ENCODE measurements around the gene ARPIN.
"Not testable (repeated sequence)": the region's sequence is repeated elsewhere in the genome, so short reads cannot be mapped to it uniquely, and the experiment has no call there.

The ARPIN gene

DNA sequence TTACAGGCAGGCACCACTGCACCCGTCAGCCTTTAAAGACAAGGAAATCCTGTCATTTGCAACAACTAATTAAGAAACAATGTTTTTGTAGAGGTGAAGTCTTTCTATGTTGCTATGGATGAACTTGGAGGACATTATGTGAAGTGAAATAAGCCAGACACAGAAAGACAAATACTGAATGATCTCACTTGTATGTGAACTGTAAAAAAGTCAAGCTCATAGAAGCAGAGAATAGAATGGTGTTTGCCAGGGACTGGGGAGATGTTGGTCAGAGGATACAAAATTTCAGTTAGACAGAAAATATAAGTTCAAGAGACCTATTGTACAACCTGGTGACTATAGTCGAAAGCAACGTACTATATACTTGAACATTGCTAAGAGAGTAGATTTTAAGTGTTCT lies 27.2 kb upstream of the ARPIN start:
- H3K4me3 ChIP-seq (ENCODE audit: low read depth, low read length), result no peak overlapping the region
- DNase-seq (ENCODE audit: low read depth), result no peak
- no peak for TF ChIP-seq CTCF (IDR thresholded peaks at IDR 0.05; ENCODE audit: low read depth, low read length, missing control alignments)

- H3K4me3 ChIP-seq (ENCODE audit: low read depth, low read length); DNase-seq (ENCODE audit: low read depth): not testable (repeated sequence)
Measured at GRCh38 chr15:89939377-89939776, 26.6 kb upstream of the ARPIN start.

- DNase-seq (ENCODE audit: low read depth), result no peak
- no peak for TF ChIP-seq CTCF (IDR thresholded peaks at IDR 0.05; ENCODE audit: low read depth, low read length, missing control alignments)
- no peak overlapping the region for H3K4me3 ChIP-seq (ENCODE audit: low read depth, low read length)
Measured at GRCh38 chr15:89937365-89938350, 24.9 kb upstream of the ARPIN start.

DNA sequence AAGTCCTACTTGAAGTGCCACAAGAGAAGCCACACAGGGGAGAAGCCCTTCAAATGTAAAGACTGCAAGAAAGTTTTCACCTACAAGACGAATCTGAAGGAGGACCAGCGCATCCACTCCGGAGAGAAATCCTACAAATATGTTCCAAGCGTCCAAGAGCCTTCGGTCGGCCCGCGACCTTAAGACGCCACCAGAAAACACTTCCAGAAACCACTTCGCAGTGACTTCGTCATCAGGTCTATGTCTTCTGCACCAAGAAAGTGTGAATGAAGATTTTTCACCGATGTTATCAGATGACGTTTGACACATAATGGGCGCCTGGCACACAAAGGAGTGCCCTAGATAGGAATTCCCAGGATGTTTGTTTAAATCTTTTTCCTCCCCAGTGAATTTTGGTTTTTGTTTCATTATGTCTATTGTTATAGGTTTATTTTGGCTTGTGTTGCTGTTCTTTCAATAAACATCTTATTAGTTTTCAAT lies 24.1 kb upstream of the ARPIN start:
- no peak overlapping the region for H3K4me3 ChIP-seq (ENCODE audit: low read depth, low read length)
- no peak for DNase-seq (ENCODE audit: low read depth)
- TF ChIP-seq CTCF (IDR thresholded peaks at IDR 0.05; ENCODE audit: low read depth, low read length, missing control alignments), result no peak

GRCh38 chr15:89936051-89936785 lies 23.5 kb upstream of the ARPIN start:
- DNase-seq (ENCODE audit: low read depth), result no peak
- no peak for TF ChIP-seq CTCF (IDR thresholded peaks at IDR 0.05; ENCODE audit: low read depth, low read length, missing control alignments)
- no peak overlapping the region for H3K4me3 ChIP-seq (ENCODE audit: low read depth, low read length)

DNA sequence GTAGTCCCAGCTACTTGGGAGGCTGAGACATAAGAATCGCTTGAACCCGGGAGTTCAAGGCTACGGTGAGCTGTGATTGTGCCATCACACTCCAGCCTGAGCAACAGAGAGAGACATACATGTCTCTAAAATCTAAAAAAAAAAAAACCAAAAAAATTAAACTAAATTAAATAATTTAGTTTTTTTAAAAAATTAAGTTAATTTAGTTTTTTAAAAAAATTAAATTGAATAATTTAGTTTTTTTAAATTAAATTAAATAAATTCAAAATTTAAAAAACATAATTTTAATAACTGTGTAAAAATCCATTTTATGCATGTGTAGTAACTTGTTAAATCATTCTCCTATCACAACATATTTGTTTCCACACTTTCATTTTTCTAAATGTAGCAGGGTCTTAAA lies 20.1 kb upstream of the ARPIN start:
- no peak for TF ChIP-seq CTCF (IDR thresholded peaks at IDR 0.05; ENCODE audit: low read depth, low read length, missing control alignments)
- DNase-seq (ENCODE audit: low read depth), result no peak
- H3K4me3 ChIP-seq (ENCODE audit: low read depth, low read length), result no peak overlapping the region

DNA sequence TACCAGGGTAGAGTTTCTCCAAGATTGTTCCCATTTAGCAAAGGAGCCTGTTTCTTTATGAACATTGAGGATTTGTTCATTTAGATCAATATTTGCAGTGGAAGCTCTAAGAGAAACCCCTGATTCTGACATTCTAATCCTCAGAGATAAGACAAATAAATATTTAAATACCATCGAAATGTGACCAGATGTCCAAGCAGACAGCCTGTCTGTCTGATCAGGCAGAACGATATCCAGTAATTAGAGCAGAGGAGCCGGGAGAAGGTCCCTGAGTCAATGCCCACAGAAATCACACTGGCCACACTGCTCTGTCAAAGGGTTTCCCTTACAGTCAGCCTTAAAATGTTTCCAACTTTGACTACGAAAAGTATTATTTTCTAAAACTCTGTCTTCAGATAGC lies 15.7 kb upstream of the ARPIN start:
- no peak for TF ChIP-seq CTCF (IDR thresholded peaks at IDR 0.05; ENCODE audit: low read depth, low read length, missing control alignments)
- DNase-seq (ENCODE audit: low read depth), result no peak
- H3K4me3 ChIP-seq (ENCODE audit: low read depth, low read length), result no peak overlapping the region
